ENCODE results near the gene ACOT4.
"Not testable (repeated sequence)": the region's sequence is repeated elsewhere in the genome, so short reads cannot be mapped to it uniquely, and the experiment has no call there.

The ACOT4 gene

DNA sequence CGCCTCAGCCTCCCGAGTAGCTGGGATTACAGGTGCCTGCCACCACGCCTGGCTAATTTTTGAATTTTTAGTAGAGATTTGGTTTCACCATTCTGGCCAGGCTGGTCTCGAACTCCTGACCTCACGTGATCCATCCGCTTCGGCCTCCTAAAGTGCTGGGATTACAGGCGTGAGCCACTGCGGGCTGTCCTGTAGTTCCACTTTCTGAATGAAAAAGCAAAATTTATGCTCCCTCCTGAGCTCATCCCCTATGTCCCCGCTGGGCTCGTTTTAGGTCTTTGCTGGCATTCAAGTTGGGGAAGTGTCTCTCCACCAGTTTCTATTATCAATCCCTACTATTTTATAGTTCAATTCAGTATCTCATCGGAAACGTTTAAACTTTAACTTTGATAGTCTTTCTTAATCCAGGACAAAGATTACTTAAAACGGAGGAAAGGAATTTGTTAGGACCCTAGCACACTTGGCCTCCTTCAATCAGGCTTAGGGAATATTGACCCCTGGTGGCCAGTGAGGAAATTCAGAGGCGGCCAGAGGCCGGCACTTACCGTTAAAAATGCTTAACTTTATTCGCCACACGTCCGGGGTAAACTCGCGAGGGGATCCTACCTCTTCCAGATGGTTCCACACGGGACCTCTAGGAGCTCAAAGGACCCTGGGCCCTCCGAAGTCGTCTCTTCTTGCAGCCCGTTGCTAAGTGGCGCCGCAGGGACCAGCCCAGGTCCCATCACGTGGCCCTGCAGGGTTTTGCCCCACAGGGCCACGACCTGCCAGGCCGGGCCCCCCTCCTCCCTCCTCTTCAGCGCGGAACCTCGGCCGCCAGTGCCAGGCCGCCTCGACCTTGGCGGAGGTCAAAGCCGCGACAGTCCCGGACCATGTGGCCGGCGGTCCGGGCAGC is 41.7 kb downstream of the ACOT4 start:
- DNase-seq (ENCODE audit: extremely low read depth in 1 of 2, low read depth in 1 of 2), result peak in 1 of 2 donors; percentile 31

DNA sequence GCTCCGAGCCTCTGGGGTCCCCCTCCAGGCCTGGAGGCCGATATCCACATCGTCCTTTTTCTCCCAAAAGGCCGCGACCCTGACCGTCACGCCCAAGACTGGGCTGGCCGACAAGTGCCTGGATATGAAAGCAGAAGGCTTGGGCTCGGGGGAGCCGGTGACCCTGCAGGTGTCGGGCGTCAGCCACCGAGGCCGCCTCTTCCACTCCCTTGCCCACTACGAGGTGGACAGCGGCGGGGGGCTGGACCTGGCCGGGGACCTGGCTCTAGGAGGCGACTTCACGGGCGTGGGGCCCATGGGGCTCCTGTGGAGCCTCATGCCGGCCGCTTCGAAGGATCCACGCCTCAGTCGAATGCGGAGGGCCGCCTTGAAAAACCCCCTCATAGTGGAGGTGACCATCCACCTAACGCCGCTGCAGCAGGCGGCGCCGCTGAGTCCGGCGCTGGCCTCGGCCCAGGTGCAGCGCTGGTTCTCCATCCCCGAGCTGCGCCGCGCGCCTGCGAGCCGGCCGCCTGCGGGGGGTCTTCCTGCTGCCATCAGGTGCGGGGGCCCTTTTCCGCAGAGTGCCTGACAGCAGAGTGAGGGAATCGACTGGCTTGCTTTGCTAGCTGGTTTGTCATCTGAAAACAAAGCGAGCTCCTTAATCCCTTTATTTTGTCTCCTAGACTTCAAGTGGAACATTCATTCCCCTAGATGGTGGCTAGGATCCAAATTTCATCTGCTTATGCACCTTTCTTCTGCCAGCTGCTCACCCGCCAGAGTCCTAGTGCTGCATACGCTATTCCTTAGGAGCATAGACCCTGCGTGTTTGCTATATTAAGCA is 42.5 kb downstream of the ACOT4 start:
- DNase-seq (ENCODE audit: extremely low read depth in 1 of 2, low read depth in 1 of 2), result no peak

- DNase-seq (ENCODE audit: extremely low read depth in 1 of 2, low read depth in 1 of 2), result not testable (repeated sequence)
These were observed 44.7 kb downstream of the ACOT4 start for GRCh38 chr14:73636355-73636754.

DNA sequence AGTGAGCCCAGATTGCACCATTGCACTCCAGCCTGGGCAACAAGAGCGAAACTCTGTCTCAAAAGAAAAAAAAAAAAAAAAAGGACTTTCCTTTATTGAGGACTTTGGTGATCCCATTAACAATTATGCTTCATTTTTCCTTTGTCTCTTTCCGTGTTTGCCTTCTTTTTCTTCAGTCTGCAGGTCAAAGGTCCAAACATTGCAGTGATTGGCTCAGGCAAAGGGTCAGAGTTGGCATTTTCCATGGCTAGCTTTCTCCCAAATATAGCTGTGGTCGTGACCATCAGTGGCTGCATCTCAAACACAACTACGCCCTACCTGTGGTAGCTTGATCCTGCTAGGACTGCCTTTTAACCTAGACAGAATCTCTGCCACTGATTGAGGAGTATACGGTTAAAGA is 46.2 kb downstream of the ACOT4 start:
- DNase-seq (ENCODE audit: extremely low read depth in 1 of 2, low read depth in 1 of 2), result no peak

DNA sequence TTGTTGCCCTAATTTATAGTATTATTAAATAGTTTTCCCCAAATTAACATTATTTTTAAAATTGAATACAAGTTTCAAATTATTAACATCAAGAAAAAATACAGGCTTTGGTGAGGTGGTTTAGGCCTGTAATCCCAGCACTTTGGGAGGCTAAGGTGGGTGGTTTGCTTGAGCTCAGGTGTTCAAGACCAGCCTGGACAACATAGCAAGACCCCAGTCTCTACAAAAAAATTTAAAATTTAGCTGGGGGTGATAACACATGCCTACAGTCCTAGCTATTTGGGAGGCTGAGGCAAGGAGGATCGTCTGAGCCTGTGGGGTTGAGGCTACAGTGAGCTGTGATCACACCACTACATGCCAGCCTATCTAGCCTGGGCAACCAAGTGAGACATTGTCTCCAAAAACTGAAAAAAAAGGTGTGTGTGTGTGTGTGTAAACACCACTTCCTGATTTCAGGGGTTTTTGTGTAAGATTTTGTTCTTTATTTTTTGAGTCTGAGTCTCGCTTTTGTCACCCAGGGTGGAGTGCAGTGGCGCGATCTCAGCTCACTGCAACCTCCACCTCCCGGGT is 49.2 kb downstream of the ACOT4 start:
- DNase-seq (ENCODE audit: extremely low read depth in 1 of 2, low read depth in 1 of 2), result no peak

GRCh38 chr14:73644531-73645247 is 53.0 kb downstream of the ACOT4 start, which contains the start of gene DNAL1:
TSS of gene DNAL1 (plus strand) at chr14:73644986. CDS start at chr14:73645040, 54 bp downstream.
- DNase-seq (ENCODE audit: extremely low read depth in 1 of 2, low read depth in 1 of 2), result peak; percentile 83 to 87

- DNase-seq (ENCODE audit: extremely low read depth in 1 of 2, low read depth in 1 of 2), result no peak
These were observed 53.6 kb downstream of the ACOT4 start for GRCh38 chr14:73645248-73645610.
